Measurements from ENCODE around the gene LCA5L. TPM values are rescaled to one million over a fixed set of nuclear protein-coding genes. Genes with fewer than 3 reads are reported as not detected.
"Not testable (repeated sequence)": the region's sequence is repeated elsewhere in the genome, so short reads cannot be mapped to it uniquely, and the experiment has no call there.

The LCA5L gene
- total and polyA plus RNA-seq, 7 donors, result 0.60 to 5.5 (median 0.82) TPM

DNA sequence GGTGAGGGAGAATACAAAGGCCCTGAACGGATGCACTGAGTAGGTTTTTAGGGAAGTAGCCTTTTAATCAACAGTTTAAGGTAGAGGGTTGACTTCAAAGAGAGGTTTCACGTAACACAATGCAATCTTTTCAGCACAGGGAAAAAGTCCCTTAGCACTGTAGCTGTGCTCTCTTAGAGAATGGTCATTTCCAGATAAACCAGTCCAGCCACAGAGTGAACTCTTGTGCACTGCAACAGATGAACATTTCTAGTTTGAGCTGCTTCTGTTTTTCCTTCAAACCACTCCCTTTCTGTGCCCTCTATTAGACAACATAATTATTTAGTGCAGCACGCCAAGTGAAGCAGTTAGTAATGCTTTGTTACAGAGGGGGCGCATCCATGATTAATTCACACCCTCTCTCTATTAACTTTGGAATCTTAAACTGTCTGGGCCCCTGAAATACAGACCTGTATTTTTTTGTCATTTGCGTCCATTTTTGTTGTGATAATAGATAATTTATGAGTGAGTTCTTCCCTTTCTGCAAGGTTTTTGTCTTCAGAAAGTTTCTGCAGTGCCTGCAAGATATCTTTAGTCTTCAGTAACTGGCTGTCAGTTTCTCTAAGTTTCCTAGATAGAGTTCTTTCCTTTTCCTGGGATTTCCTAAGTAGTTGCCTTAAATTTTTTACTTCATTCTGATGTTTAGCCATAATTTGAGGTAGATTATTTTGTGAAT lies 22.9 kb downstream of the LCA5L start:
- Histone ChIP-seq H3K27me3 (no peaks in the 10 kb centered on the region), H3K27ac (no peak overlapping the region), H3K4me3 (no peak overlapping the region), H3K4me1 (no peaks in the 10 kb centered on the region), H3K9me3 (no peaks in the 10 kb centered on the region), H3K36me3 (no peaks in the 10 kb centered on the region)
- WGBS, 2 donors, result 74 to 84% methylated on average over 5 of the region's 5 CpGs
- intact Hi-C loops (cut with DNase I), result no loop called here
- no peak for DNase-seq
- no peak for TF ChIP-seq CTCF (IDR thresholded peaks at IDR 0.05)

GRCh38 chr21:39419204-39419603 lies 26.4 kb downstream of the LCA5L start:
- 97% methylated on average over 5 of the region's 5 CpGs for WGBS, 2 donors
- H3K4me1 ChIP-seq; H3K36me3 ChIP-seq; H3K27ac ChIP-seq; intact Hi-C loops (cut with DNase I); H3K9me3 ChIP-seq; H3K27me3 ChIP-seq; DNase-seq; H3K4me3 ChIP-seq: not testable (repeated sequence)

GRCh38 chr21:39406065-39406464 lies 39.5 kb downstream of the LCA5L start:
- H3K36me3 ChIP-seq, result peaks cover 0 to 33% (median 8%) of the 10 kb centered on the region in 4 donors
- H3K27ac ChIP-seq, result no peak overlapping the region
- H3K4me3 ChIP-seq, result no peak overlapping the region
- no peaks in the 10 kb centered on the region for H3K27me3 ChIP-seq
- no peak for DNase-seq
- TF ChIP-seq POLR2AphosphoS5 (IDR thresholded peaks at IDR 0.05) (no peak), CTCF (IDR thresholded peaks at IDR 0.05) (no peak), EP300 (IDR thresholded peaks at IDR 0.05) (no peak), POLR2A (IDR thresholded peaks at IDR 0.05) (no peak)
- H3K4me1 ChIP-seq, result no peaks in the 10 kb centered on the region
- WGBS, 2 donors, result 97 to 98% methylated on average over 2 of the region's 2 CpGs
- intact Hi-C loops (cut with DNase I), result no loop called here
- H3K9me3 ChIP-seq, result peaks cover 0 to 2% (median 0%) of the 10 kb centered on the region in 4 donors

DNA sequence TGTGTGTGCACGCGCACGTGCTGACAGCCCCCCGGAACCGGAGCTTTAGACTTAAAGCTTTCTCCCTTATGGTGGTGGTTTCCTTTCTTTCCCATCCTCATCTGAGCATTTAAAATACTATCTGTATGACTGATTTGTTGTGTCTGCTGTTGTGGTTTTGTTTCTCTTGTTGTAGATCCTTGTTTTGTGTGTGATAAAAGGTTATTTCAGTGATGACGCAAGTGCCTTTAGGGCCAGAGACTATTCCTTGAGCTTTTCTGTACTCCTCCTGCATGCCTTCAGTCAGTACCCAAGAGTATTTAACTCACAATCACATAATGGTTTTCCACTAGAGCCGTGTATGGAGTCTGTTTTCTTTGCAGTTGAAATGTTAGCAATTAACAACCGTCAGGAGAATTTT lies 45.4 kb downstream of the LCA5L start:
- TF ChIP-seq CTCF (IDR thresholded peaks at IDR 0.05) (no peak), EP300 (IDR thresholded peaks at IDR 0.05) (no peak), POLR2A (IDR thresholded peaks at IDR 0.05) (no peak), POLR2AphosphoS5 (IDR thresholded peaks at IDR 0.05) (no peak)
- Histone ChIP-seq H3K27ac (no peak overlapping the region), H3K4me3 (no peak overlapping the region), H3K9me3 (no peaks in the 10 kb centered on the region), H3K27me3 (no peaks in the 10 kb centered on the region), H3K4me1 (no peaks in the 10 kb centered on the region), H3K36me3 (peaks cover 0 to 35% (median 9%) of the 10 kb centered on the region in 4 donors)
- intact Hi-C loops (cut with DNase I), result no loop called here
- no peak for DNase-seq
- 83 to 92% methylated on average over 8 of the region's 8 CpGs for WGBS, 2 donors

DNA sequence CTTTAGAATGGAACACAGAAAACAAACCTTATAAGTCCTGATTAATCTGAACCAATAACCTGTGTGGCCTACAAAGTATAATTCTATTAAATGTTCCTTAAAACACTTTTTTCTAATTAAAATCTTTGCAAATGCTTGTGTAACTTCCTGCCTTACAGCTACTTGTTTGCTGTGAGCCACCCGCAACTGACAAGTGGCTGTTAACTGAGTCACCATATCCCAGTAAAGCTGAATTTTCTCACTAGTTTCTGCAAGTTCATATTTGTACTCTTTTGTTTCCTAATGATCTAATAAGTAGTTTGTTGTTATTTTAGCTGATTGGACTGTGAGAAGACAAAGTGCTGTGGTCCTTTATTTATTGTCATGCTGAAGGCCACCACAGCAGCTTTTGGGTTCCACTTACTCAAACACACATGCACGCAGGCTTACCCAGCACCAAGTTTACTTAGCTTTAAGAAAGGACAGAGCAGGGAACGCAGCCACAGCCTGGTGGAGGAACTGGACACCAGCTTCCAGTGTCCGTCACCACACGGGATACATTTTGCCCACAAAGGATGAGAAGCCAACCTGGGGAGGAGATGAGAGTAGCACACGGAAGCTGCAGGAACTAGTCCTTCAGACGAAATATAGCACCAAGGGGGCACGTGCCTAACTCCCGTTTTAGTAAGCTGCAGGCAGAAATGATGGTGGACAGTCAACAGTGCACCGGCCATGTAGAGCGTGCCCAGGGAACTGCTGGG lies 47.8 kb downstream of the LCA5L start:
- intact Hi-C loops (cut with DNase I), result no loop called here
- no peak for DNase-seq
- 92 to 94% methylated on average over 11 of the region's 11 CpGs for WGBS, 2 donors
- no peak for TF ChIP-seq CTCF (IDR thresholded peaks at IDR 0.05)
- no peak for TF ChIP-seq POLR2A (IDR thresholded peaks at IDR 0.05)
- no peak for TF ChIP-seq EP300 (IDR thresholded peaks at IDR 0.05)
- TF ChIP-seq POLR2AphosphoS5 (IDR thresholded peaks at IDR 0.05), result no peak
- Histone ChIP-seq H3K4me1 (no peaks in the 10 kb centered on the region), H3K27me3 (no peaks in the 10 kb centered on the region), H3K27ac (no peak overlapping the region), H3K4me3 (no peak overlapping the region), H3K9me3 (no peaks in the 10 kb centered on the region), H3K36me3 (peaks cover 13 to 59% (median 19%) of the 10 kb centered on the region in 4 donors)
